Measurements from ENCODE around the gene ADAMTS17. TPM values are rescaled to one million over a fixed set of nuclear protein-coding genes. Genes with fewer than 3 reads are reported as not detected.

The ADAMTS17 gene
- total RNA-seq, 1 donor from 2014 or later: 1.5 TPM

DNA sequence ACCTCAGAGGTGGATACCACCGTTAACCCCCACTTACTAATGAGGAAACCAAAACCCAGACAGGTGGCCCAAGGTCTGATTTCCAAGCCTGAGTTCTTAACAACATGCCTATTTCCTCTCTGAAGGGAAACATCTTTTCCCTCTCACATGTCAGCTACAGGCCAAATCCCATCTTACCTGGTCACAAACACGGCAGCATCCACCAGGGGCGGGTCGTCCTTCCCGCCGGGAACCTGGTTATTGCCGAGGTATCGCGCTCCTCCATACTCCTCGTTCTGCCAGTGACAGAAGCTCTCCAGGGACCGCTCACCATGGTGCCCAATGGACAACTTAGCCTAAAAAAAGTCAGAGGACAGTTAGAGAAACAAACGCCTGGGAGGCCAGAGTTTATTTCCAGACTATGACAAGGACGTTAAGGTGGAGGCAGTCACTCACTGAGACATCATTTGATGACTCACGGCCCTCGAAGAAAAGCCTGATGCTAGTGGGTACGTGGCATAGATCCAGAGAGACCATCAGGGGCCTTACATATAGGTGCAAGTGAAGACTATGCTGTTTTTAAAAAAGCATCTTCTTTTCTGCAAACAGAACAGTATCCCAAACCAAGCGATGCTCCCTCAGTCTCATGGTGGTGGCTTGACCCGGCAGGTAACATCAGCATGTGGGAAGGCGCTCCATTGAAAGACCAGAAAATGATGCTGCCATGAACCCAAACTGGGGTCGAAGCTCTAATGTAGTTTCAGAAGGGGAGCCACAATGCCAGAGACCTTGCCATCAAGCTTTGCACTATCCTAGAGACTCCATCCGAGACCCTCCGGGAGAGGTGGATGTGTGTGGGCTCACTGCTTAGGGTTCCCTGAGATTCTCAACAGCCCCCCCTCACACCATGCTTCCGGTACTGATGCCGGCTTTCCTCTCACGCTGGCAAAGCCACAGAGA is 80.2 kb downstream of the ADAMTS17 start:
- Histone ChIP-seq H3K4me2 (no peak overlapping the region), H3K9ac (no peak overlapping the region), H3K79me2 (ENCODE audit: low read depth) (no peaks in the 10 kb centered on the region), H3F3A (ENCODE audit: low read depth) (no peaks in the 10 kb centered on the region), H3K9me3 (ENCODE audit: low read depth) (no peaks in the 10 kb centered on the region), H3K4me1 (no peaks in the 10 kb centered on the region), H3K4me3 (no peak overlapping the region), H2AFZ (replicated peaks) (no peak overlapping the region), H3K27ac (no peak overlapping the region), H3K27me3 (no peaks in the 10 kb centered on the region), H4K20me1 (ENCODE audit: low read depth) (no peaks in the 10 kb centered on the region), H3K36me3 (no peaks in the 10 kb centered on the region)
- Mint-ChIP-seq H3K4me1 (no peaks in the 10 kb centered on the region), H3K27ac (no peak overlapping the region), H3K4me3 (no peak overlapping the region), H3K36me3 (no peaks in the 10 kb centered on the region), H3K9me3 (peaks cover 4% of the 10 kb centered on the region), H3K27me3 (ENCODE audit: insufficient read depth, low read depth) (no peaks in the 10 kb centered on the region)
- no peak for DNase-seq (ENCODE audit: low spot score)
- TF ChIP-seq EZH2phosphoT487 (IDR thresholded peaks at IDR 0.05): no peak
- no peak for TF ChIP-seq CTCF (IDR thresholded peaks at IDR 0.05)
- TF ChIP-seq EZH2 (IDR thresholded peaks at IDR 0.05): no peak

- Histone ChIP-seq H3K79me2 (ENCODE audit: low read depth) (no peaks in the 10 kb centered on the region), H2AFZ (replicated peaks) (no peak overlapping the region), H3K4me2 (no peak overlapping the region), H3K9ac (no peak overlapping the region), H3K4me3 (no peak overlapping the region), H3K27me3 (no peaks in the 10 kb centered on the region), H3K36me3 (no peaks in the 10 kb centered on the region), H3K4me1 (no peaks in the 10 kb centered on the region), H3F3A (ENCODE audit: low read depth) (no peaks in the 10 kb centered on the region), H3K9me3 (ENCODE audit: low read depth) (no peaks in the 10 kb centered on the region), H4K20me1 (ENCODE audit: low read depth) (no peaks in the 10 kb centered on the region), H3K27ac (no peak overlapping the region)
- Mint-ChIP-seq H3K27me3 (ENCODE audit: insufficient read depth, low read depth) (no peaks in the 10 kb centered on the region), H3K9me3 (peaks cover 4% of the 10 kb centered on the region), H3K4me3 (no peak overlapping the region), H3K27ac (no peak overlapping the region), H3K4me1 (peaks cover 3% of the 10 kb centered on the region), H3K36me3 (no peaks in the 10 kb centered on the region)
- no peak for DNase-seq (ENCODE audit: low spot score)
- no peak for TF ChIP-seq EZH2 (IDR thresholded peaks at IDR 0.05)
- no peak for TF ChIP-seq CTCF (IDR thresholded peaks at IDR 0.05)
- no peak for TF ChIP-seq EZH2phosphoT487 (IDR thresholded peaks at IDR 0.05)
Observed at GRCh38 chr15:100259266-100259665, 82.5 kb downstream of the ADAMTS17 start.

DNA sequence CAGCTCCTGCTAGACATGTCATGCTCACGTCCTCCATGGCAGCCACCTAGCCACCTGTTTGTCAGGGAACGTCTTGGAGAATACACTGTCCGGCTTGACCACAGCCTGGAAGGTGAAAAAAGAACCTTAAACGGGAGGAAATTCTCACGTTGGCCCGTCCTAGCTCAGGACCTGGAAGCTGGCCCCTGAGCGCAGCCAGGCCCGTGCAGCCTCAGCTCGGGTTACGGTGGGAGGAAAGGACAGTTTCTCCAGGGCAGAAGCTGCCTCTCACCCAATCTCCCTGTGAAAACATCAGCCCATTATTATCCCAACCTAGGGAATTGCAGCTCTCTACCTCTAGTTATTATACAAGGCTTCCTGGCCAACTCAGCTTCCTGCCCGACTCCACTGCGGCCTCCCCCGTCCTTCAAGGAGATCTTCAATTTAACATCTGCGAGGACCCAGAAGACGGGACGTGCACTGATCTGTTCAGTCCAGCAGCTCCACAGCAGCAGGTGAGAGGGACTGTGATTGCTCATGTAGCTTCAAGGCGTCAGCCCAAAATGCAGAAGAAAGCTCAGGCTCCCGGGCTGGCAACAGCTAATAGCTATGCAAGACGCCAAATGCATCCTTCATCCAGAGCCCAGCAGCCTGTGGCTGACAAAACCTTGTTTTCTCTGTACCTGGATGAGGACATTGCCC is 84.7 kb downstream of the ADAMTS17 start:
- Histone ChIP-seq H3K4me1 (no peaks in the 10 kb centered on the region), H3K79me2 (ENCODE audit: low read depth) (no peaks in the 10 kb centered on the region), H3F3A (ENCODE audit: low read depth) (no peaks in the 10 kb centered on the region), H3K36me3 (no peaks in the 10 kb centered on the region), H4K20me1 (ENCODE audit: low read depth) (no peaks in the 10 kb centered on the region), H3K4me3 (no peak overlapping the region), H3K27me3 (no peaks in the 10 kb centered on the region), H3K9ac (no peak overlapping the region), H3K4me2 (no peak overlapping the region), H3K9me3 (ENCODE audit: low read depth) (no peaks in the 10 kb centered on the region), H2AFZ (replicated peaks) (no peak overlapping the region), H3K27ac (no peak overlapping the region)
- no peaks in the 10 kb centered on the region for H3K36me3 Mint-ChIP-seq
- DNase-seq (ENCODE audit: low spot score): no peak
- H3K27ac Mint-ChIP-seq: no peak overlapping the region
- no peak for TF ChIP-seq EZH2 (IDR thresholded peaks at IDR 0.05)
- TF ChIP-seq CTCF (IDR thresholded peaks at IDR 0.05): no peak
- no peak for TF ChIP-seq EZH2phosphoT487 (IDR thresholded peaks at IDR 0.05)
- H3K9me3 Mint-ChIP-seq: peaks cover 4% of the 10 kb centered on the region
- H3K4me3 Mint-ChIP-seq: no peak overlapping the region
- H3K4me1 Mint-ChIP-seq: peaks cover 3% of the 10 kb centered on the region
- H3K27me3 Mint-ChIP-seq (ENCODE audit: insufficient read depth, low read depth): no peaks in the 10 kb centered on the region

Data from neural progenitor cell (in vitro differentiated cells).